NCI-H2107 (cell line): ENCODE results near the gene SYTL4.
A peak's percentile ranks its signal among the peaks of the same experiment; 100 is the strongest.

Experiments used
- DNase-seq: peaks from one replicate; lab custom pipeline; 2025; lab: John Stamatoyannopoulos, UW

Gene SYTL4

DNA sequence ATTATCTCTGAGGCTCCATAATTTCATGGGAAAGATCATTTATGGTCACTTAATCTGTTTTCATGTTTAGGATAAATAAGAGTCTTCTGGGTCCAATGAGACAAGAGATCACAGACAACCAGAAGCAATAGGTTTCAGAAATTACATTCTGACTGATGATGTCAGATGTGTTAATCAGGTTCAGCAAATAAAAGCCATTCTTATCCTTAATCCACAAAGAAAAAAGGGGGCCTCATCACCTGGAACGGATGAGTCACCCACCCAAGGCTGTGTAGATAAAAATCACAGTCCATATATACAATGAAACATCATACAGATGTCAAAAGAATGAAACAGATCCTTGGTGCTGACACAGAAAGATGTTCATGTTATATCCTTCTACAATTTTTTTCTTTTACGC, 36.6 kb downstream of the SYTL4 start:
- DNase-seq, result no peak

DNA sequence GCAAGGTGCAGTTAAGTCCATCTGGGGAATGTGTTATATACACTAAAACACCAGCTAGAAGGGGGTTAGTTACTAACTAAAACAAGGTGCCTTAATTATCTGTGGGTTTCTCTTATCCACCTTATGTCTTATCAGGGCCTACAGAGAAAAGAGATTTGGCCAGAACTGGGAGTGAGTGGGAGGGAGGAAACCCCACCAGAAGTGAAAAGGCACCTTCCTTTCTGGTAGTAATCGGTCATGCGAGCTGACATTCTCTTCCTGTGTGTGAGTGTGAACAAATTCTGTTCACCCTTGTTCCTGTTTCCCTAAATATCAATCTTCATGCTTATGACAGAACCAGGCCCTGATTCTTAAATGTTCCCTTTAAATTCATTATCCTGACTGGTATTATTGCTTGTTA, 44.4 kb downstream of the SYTL4 start:
- DNase-seq, result no peak

DNA sequence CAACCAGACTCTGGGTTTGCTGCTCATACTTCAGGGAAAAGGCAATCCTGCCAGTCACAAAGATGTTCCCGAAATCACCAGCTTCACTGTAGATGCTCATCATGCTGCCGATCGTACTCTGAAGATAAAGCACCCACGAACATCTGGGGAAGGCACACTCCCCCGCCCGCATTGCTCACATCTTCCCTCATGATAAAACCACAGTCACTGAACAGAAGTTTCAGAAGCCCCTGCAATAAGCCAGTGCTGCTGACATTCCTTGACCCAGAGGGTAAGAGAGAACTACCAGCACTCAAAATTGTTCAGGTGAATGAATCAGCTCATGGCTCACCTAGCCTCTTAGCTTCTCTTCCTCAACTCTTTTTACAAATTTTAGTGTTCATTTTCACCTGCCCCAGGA, 44.8 kb downstream of the SYTL4 start:
- DNase-seq, result no peak

DNA sequence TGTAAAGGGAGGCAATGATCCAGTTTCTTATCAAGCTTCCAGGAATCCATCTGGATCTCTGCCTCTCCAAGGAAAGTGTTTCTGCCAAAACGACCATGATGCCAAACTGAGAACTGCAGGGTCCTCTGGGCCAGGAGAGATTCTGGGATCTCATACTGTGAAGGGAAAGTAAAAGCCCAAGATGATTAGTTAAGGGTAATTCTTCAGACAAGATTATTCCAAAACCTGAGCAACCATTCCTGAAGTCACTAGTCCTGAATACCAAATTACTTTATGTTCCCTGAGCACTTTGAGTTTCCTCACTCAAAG, 46.0 kb downstream of the SYTL4 start:
- DNase-seq, result no peak

GRCh38 chrX:100685284-100685996, 46.5 kb downstream of the SYTL4 start:
- peak; percentile 59 for DNase-seq

DNA sequence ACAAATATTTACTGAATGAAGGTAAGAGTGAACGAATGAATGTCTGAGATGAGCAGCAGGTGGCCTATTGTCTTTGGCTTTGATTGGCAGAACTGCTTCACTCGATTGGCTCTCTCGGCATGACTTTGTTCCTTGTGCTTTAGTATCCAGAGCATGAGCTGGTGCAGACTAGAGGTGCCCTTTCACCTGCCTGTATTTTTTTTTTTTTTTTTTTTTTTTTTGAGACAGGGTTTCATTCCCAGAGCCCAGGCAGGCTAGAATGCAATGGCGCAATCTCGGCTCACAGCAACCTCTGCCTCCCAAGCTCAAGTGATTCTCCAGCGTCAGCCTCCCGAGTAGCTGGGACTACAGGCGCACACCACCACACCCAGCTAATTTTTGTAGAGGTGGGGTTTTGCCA, 49.0 kb downstream of the SYTL4 start:
- DNase-seq, result no peak

DNA sequence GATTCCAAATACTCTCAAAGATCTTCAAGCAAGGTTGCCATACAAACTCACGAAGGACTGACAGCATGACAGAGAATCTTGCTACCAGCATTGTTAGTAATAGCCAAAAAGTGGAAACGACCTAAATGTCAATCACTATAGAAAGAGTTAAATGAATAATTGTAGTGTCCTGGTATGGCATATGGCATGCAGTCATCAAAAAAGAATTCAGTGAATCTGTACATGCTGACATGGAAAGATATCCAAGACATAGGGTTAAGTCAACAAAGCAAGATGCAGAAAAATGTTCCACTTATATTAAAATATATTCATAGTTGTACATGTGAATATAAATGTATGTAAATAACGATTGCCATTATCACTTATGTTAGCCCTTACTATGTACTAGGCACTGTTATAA, 50.3 kb downstream of the SYTL4 start:
- DNase-seq, result no peak

DNA sequence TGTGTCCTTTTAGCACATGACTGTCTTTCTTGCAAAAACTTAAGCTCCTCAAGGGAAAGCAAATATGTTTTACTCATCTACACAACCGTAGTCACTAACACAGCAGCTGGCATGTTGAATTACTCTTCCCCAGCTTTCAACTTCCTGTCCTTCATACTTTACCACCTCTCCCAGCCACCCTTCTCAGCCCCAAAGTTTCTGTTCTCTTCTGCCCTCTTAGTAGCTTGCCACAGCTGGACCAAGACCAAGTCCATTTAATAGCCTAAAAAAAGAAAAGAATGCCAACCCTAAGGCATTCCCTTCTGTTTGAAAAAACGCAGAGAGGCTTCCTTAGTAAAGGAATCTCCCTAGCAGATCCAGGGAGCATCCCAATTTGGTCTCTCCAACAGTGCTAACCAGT, 51.2 kb downstream of the SYTL4 start:
- no peak for DNase-seq

DNA sequence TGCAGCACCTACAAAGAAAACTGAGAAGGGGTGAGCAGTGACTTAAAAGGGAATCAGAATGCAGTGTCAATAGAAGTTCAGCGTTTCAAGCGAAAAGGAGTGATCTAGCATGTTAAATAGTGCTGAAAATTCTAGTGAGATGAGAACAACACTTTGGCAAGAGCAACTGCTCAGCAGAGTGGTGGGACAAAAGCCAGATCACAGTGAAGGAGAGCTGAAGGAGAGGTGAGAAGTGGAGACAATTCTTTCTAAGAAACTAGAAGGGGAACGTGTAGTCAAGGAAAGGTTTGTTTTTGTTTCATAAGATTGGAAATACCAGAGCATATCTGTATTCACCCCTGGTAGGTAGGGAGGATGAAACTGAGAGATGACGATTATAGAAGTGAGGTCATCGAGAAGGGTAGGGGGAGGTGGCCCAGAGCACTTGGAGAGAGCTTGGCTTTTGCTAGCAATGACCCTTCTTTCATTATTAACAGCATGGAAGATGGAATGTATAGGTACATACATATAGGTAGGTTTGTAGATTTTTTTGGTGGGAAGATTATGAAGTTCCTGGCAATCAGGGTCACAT, 54.2 kb downstream of the SYTL4 start:
- no peak for DNase-seq

- no peak for DNase-seq
Observed at GRCh38 chrX:100674705-100675104, 57.2 kb downstream of the SYTL4 start.

DNA sequence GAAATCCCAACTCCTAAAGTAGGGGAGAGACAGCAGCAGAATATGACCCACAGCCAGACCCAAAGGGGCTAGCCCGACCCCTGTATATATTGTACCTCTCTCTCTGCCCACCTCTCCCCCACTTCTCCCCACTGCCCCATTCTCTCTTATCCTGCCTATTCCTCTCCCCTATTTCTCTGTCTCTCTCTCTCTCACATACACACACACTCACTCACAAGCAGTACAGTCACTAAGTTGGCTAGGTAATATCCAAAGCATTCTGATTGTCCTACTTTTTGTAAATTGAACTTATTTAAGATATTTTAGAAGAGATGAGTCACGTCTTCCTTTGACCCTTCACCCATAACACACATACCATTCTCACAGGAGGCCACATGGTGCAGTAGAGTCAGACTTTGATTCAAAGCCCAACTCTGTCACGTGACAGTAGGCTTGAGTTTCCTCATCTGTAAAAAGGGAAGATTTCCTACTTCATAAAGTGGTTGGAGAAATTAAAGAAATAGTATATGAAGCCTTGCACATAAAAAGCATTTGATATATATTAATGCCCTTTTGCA, 58.4 kb downstream of the SYTL4 start:
- no peak for DNase-seq

DNA sequence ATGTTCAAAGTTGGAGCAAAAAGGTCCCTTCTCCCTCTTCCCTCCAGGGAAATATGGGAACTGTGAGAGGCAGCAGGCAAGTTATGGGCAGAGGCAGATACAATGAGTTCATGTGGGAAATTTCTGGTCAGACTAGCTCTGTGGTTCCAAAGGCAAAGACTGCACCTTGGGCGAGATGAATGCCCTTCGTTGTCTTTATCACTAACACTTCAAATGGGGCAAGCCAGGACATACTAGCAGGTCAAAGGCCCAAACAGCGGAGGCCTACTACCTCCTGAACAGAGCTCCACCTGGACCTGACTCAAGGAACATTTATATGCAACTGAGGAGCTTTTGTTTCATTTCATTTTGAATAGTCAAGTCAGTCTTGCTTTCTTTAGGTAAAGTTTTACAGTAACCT, 59.0 kb downstream of the SYTL4 start:
- no peak for DNase-seq

DNA sequence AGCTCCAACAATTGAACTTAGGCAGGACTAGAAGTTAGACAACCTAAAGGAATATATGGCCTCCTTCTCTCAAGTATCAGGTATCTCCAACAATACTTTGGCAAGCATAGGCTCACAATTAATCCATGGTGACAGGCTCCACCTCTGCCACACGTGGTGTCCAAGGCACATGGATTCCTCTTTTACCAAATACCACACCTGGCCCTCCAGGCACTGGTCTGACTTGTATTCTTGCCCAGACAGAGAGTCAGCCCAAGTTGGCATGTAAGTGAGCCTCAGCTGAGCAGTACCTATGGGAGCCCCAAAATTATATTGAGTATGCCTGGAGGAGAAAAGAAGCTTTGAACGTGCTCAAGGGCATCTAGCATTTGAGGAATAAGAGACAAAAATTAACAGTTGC, 68.3 kb downstream of the SYTL4 start:
- DNase-seq, result no peak

DNA sequence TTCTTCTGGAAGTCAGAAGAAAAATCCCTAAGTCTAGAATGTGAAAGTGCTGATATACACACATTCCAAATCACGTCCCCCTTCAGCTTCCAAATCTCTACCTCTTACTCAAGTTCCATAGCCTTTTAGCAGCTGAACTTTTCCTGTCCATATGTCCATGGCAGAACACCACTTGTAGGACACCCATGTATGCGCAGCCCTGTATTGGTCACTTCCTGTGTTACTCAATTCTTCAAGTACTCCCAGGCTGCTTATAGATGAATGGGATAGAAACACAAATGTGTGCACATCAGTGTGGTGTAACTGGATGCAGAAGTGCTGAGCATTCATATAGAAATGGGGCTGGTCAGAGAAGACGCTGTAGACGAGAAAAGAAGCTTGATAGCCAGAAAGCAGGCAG, 69.1 kb downstream of the SYTL4 start:
- no peak for DNase-seq

- DNase-seq, result no peak
Observed at GRCh38 chrX:100662170-100662569, 69.8 kb downstream of the SYTL4 start.

GRCh38 chrX:100659431-100660137, 72.3 kb downstream of the SYTL4 start:
- DNase-seq, result no peak

DNA sequence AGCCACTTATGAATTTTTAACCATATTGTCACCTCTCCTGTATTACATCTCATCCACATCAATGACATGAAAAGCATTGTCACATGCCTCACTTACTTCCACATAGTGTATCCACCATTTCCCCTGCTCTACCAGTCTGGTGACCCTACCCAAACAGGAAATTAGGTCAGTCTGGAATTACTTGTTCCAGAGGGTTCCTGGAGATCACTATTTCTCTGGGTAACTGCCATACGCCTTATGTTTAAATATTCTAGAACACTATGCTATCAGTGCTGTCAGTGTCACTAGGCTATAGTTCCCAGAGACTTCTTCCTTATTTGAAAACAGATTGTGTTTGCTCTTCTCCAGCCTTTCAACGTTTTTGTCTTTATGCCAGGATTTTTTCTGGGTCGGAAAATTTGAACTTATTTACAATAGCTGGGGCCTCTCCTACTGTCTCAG, 73.0 kb downstream of the SYTL4 start:
- DNase-seq, result no peak

DNA sequence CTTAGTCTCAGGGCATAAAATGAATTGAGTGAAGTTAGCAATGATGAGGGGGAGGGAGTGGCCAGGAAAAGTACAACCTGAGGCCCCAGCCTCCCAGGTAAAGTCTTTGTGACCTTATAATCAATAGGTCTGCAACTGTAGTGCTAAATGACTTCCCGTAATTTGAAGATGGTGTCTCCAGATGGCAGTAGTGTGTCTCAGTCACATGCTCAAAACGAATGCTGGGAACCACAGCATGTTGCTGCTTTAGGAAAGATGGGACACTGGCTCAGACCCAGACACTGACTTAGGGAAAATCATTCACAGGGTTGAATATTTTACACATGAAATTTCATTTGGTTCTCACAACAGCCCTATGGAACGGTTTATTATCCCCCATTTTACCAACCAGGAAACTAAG, 77.7 kb downstream of the SYTL4 start:
- no peak for DNase-seq

- DNase-seq, result no peak
Observed at GRCh38 chrX:100652266-100652665, 79.7 kb downstream of the SYTL4 start.

GRCh38 chrX:100650841-100651240, 81.1 kb downstream of the SYTL4 start:
- no peak for DNase-seq

GRCh38 chrX:100649550-100650356, 82.2 kb downstream of the SYTL4 start:
- DNase-seq, result no peak
